Esophagus muscularis mucosa (tissue), 3 donors: Measurements from ENCODE around the gene DGUOK.

Source experiments
- EP300 ChIP-seq: sonication (generic); formaldehyde crosslinking; IDR thresholded peaks from one replicate; pipeline ENCODE4 v1.6.1; 2017; ENCODE audit warnings: antibody characterized with exemption
- TF ChIP-seq, protein P1 (sequence below), 3 experiments: fragments of 200-600 bp in 2 of 3; fragments of 450-650 bp in 1 of 3; sonication (generic) in 2 of 3; IDR thresholded peaks; one replicate each; pipeline ENCODE4 v1.5.1; 2017 to 2019; ENCODE audit warnings: antibody characterized with exemption in 3 of 3, mild to moderate bottlenecking in 2 of 3, moderate library complexity in 1 of 3

DNA sequence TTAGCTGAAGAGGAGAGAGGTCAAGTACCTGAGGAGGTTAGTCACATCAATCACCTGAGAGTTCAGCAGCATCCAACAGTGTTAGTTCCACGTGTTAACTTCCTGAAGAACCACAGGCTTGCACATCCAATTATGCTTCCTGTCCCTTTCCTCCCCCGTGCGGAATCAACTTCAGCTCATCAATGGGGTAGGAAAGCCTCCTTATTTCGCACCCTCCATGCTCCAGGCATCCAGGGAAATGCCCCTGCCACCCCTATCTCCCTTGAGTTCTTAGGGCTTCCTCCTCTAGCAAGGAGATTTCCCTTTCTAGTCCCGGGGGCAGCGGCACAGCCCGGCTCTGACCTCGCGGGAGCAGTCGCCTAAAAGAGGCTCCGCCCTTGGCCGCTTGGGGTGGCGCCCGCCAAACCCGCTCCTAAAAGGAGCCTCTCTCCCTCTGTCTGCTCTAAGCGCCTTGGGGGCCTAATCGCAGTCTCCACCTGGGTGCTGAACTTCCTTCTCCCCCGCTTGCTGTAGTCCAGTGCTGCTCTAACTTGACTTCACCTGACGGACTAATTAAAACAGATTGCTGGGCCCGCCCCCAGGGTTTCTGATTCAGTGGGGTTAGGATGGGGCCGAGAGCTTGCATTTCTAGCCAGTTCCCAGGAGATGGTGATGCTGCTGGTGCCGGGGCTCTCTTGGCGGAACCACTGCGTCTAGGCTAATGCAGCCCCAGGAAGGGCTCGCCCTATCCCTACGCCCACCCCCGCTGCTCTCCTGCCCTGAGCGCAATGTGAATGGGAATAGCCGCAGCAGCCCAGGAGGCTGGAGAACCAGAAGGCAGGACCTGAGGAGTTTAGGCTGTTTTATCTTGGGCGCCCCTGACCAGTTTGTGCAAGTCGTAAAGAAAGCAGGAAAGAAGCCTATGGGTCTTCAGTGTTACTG, 54.7 kb downstream of the DGUOK start:
- TF ChIP-seq, protein P1, sequence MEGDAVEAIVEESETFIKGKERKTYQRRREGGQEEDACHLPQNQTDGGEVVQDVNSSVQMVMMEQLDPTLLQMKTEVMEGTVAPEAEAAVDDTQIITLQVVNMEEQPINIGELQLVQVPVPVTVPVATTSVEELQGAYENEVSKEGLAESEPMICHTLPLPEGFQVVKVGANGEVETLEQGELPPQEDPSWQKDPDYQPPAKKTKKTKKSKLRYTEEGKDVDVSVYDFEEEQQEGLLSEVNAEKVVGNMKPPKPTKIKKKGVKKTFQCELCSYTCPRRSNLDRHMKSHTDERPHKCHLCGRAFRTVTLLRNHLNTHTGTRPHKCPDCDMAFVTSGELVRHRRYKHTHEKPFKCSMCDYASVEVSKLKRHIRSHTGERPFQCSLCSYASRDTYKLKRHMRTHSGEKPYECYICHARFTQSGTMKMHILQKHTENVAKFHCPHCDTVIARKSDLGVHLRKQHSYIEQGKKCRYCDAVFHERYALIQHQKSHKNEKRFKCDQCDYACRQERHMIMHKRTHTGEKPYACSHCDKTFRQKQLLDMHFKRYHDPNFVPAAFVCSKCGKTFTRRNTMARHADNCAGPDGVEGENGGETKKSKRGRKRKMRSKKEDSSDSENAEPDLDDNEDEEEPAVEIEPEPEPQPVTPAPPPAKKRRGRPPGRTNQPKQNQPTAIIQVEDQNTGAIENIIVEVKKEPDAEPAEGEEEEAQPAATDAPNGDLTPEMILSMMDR (IDR thresholded peaks at IDR 0.05), result no peak
- TF ChIP-seq EP300, result no peak
